ENCODE results near the gene SIGLEC8. TPM values are rescaled to one million over a fixed set of nuclear protein-coding genes. Genes with fewer than 3 reads are reported as not detected.
"Not testable (repeated sequence)": the region's sequence is repeated elsewhere in the genome, so short reads cannot be mapped to it uniquely, and the experiment has no call there.

The SIGLEC8 gene
- total RNA-seq, 1 donor from 2014 or later = 0.07 TPM

- H3K27me3 Mint-ChIP-seq (ENCODE audit: low read depth) = no peaks in the 10 kb centered on the region
- peaks cover 65% of the 10 kb centered on the region for H3K4me1 Mint-ChIP-seq (ENCODE audit: low read depth)
- no peak for DNase-seq (ENCODE audit: low spot score)
- H3K9me3 Mint-ChIP-seq = no peaks in the 10 kb centered on the region
- no peak overlapping the region for H3K27ac Mint-ChIP-seq
- no peak overlapping the region for H3K4me3 Mint-ChIP-seq (ENCODE audit: low read depth)
- intact Hi-C loops (cut with micrococcal nuclease) = no loop called here
- no peaks in the 10 kb centered on the region for H3K36me3 Mint-ChIP-seq (ENCODE audit: low read depth)
Observed at GRCh38 chr19:51469162-51469561, 10.9 kb upstream of the SIGLEC8 start.

GRCh38 chr19:51468545-51468920 is 10.3 kb upstream of the SIGLEC8 start:
- peak overlapping the region; percentile 15 for H3K27ac Mint-ChIP-seq
- H3K36me3 Mint-ChIP-seq (ENCODE audit: low read depth) = no peaks in the 10 kb centered on the region
- no peak for DNase-seq (ENCODE audit: low spot score)
- H3K4me1 Mint-ChIP-seq (ENCODE audit: low read depth) = peaks cover 64% of the 10 kb centered on the region
- H3K4me3 Mint-ChIP-seq (ENCODE audit: low read depth) = peak overlapping the region; percentile 55
- H3K27me3 Mint-ChIP-seq (ENCODE audit: low read depth) = no peaks in the 10 kb centered on the region
- H3K9me3 Mint-ChIP-seq = no peaks in the 10 kb centered on the region
- intact Hi-C loops (cut with micrococcal nuclease) = no loop called here

- H3K27ac Mint-ChIP-seq = peak overlapping the region; percentile 15
- no peak for DNase-seq (ENCODE audit: low spot score)
- no peaks in the 10 kb centered on the region for H3K36me3 Mint-ChIP-seq (ENCODE audit: low read depth)
- peak overlapping the region; percentile 55 for H3K4me3 Mint-ChIP-seq (ENCODE audit: low read depth)
- intact Hi-C loops (cut with micrococcal nuclease) = loop anchor here (2.0 kb wide), 1 partner anchor 27 kb away; no protein-coding TSS in a partner anchor
- peaks cover 67% of the 10 kb centered on the region for H3K4me1 Mint-ChIP-seq (ENCODE audit: low read depth)
- H3K9me3 Mint-ChIP-seq = no peaks in the 10 kb centered on the region
- H3K27me3 Mint-ChIP-seq (ENCODE audit: low read depth) = no peaks in the 10 kb centered on the region
Observed at GRCh38 chr19:51467864-51468544, 9.8 kb upstream of the SIGLEC8 start.

- DNase-seq (ENCODE audit: low spot score) = no peak
- Mint-ChIP-seq H3K36me3 (ENCODE audit: low read depth) (no peaks in the 10 kb centered on the region), H3K4me3 (ENCODE audit: low read depth) (no peak overlapping the region), H3K27ac (no peak overlapping the region), H3K27me3 (ENCODE audit: low read depth) (no peaks in the 10 kb centered on the region), H3K4me1 (ENCODE audit: low read depth) (peaks cover 63% of the 10 kb centered on the region), H3K9me3 (no peaks in the 10 kb centered on the region)
- intact Hi-C loops (cut with micrococcal nuclease) = loop anchor here (1.0 to 2.0 kb wide), 2 partner anchors 18 to 26 kb away; no protein-coding TSS in a partner anchor
Observed at GRCh38 chr19:51466723-51467122, 8.5 kb upstream of the SIGLEC8 start.

- DNase-seq (ENCODE audit: low spot score); intact Hi-C loops (cut with micrococcal nuclease); H3K36me3 Mint-ChIP-seq (ENCODE audit: low read depth); H3K9me3 Mint-ChIP-seq; H3K27me3 Mint-ChIP-seq (ENCODE audit: low read depth): not testable (repeated sequence)
- H3K4me3 Mint-ChIP-seq (ENCODE audit: low read depth) = peak overlapping the region; percentile 57
- peaks cover 72% of the 10 kb centered on the region for H3K4me1 Mint-ChIP-seq (ENCODE audit: low read depth)
- peak overlapping the region; percentile 34 for H3K27ac Mint-ChIP-seq
Observed at GRCh38 chr19:51463976-51464581, 5.8 kb upstream of the SIGLEC8 start.

- H3K9me3 Mint-ChIP-seq = no peaks in the 10 kb centered on the region
- no peak for DNase-seq (ENCODE audit: low spot score)
- H3K4me1 Mint-ChIP-seq (ENCODE audit: low read depth) = peaks cover 58% of the 10 kb centered on the region
- intact Hi-C loops (cut with micrococcal nuclease) = no loop called here
- H3K27ac Mint-ChIP-seq = no peak overlapping the region
- no peaks in the 10 kb centered on the region for H3K36me3 Mint-ChIP-seq (ENCODE audit: low read depth)
- H3K4me3 Mint-ChIP-seq (ENCODE audit: low read depth) = no peak overlapping the region
- H3K27me3 Mint-ChIP-seq (ENCODE audit: low read depth) = no peaks in the 10 kb centered on the region
Observed at GRCh38 chr19:51462681-51463080, 4.4 kb upstream of the SIGLEC8 start.

- Mint-ChIP-seq H3K27me3 (ENCODE audit: low read depth) (no peaks in the 10 kb centered on the region), H3K4me1 (ENCODE audit: low read depth) (peaks cover 54% of the 10 kb centered on the region), H3K27ac (no peak overlapping the region), H3K9me3 (no peaks in the 10 kb centered on the region), H3K36me3 (ENCODE audit: low read depth) (no peaks in the 10 kb centered on the region), H3K4me3 (ENCODE audit: low read depth) (no peak overlapping the region)
- DNase-seq (ENCODE audit: low spot score) = no peak
- intact Hi-C loops (cut with micrococcal nuclease) = no loop called here
Observed at GRCh38 chr19:51462276-51462675, 4.0 kb upstream of the SIGLEC8 start.

- no peaks in the 10 kb centered on the region for H3K27me3 Mint-ChIP-seq (ENCODE audit: low read depth)
- no peaks in the 10 kb centered on the region for H3K36me3 Mint-ChIP-seq (ENCODE audit: low read depth)
- no peak overlapping the region for H3K4me3 Mint-ChIP-seq (ENCODE audit: low read depth)
- H3K9me3 Mint-ChIP-seq = no peaks in the 10 kb centered on the region
- no peak for DNase-seq (ENCODE audit: low spot score)
- intact Hi-C loops (cut with micrococcal nuclease) = no loop called here
- peaks cover 48% of the 10 kb centered on the region for H3K4me1 Mint-ChIP-seq (ENCODE audit: low read depth)
- H3K27ac Mint-ChIP-seq = no peak overlapping the region
Observed at GRCh38 chr19:51461723-51462161, 3.5 kb upstream of the SIGLEC8 start.

DNA sequence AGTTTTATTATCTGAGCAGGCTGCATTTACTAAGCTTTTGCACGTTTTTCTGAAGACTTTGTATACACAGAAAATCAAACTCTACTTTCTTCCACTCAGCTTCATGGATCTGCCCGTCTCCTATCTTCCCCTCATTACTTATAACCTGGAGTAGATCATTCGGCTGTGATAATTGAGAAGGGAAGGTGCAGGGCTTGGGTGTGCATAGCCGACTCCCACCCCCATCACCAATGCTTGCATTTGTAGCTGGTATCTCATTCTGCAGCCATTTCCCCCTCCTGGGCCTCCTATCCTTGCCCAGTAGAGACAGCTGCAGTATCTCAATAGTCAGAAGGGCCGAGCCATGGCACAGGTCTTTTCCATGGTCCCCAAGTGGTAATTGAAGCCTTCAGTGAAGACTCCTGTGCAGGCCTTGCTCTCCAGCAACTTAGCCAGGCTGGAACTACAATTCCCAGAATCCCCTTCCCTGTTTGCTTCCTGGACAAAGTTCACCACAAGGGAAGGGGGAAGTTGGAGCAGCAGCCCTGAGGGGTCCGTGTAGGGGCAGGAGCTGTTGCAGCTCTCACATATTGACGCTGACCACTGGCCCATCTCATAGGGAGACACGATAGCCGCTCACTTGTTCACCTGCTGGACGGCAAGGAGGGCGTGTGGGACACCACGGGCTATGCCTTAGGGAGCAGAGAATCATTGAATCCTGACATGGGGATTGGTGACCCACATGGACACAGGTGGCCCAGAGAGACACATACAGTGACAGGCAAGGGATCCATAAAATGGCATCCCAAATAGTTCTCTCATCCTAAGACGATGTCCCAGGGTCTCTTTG is 2.1 kb upstream of the SIGLEC8 start:
- H3K36me3 Mint-ChIP-seq (ENCODE audit: low read depth) = no peaks in the 10 kb centered on the region
- H3K27me3 Mint-ChIP-seq (ENCODE audit: low read depth) = no peaks in the 10 kb centered on the region
- H3K4me3 Mint-ChIP-seq (ENCODE audit: low read depth) = no peak overlapping the region
- intact Hi-C loops (cut with micrococcal nuclease) = no loop called here
- H3K4me1 Mint-ChIP-seq (ENCODE audit: low read depth) = peaks cover 40% of the 10 kb centered on the region
- H3K9me3 Mint-ChIP-seq = no peaks in the 10 kb centered on the region
- no peak overlapping the region for H3K27ac Mint-ChIP-seq
- DNase-seq (ENCODE audit: low spot score) = no peak

GRCh38 chr19:51458899-51459505 is 748 bp upstream of the SIGLEC8 start:
- no peaks in the 10 kb centered on the region for H3K27me3 Mint-ChIP-seq (ENCODE audit: low read depth)
- intact Hi-C loops (cut with micrococcal nuclease) = no loop called here
- H3K4me1 Mint-ChIP-seq (ENCODE audit: low read depth) = peaks cover 31% of the 10 kb centered on the region
- no peak overlapping the region for H3K4me3 Mint-ChIP-seq (ENCODE audit: low read depth)
- H3K9me3 Mint-ChIP-seq = no peaks in the 10 kb centered on the region
- H3K27ac Mint-ChIP-seq = no peak overlapping the region
- no peaks in the 10 kb centered on the region for H3K36me3 Mint-ChIP-seq (ENCODE audit: low read depth)
- no peak for DNase-seq (ENCODE audit: low spot score)

DNA sequence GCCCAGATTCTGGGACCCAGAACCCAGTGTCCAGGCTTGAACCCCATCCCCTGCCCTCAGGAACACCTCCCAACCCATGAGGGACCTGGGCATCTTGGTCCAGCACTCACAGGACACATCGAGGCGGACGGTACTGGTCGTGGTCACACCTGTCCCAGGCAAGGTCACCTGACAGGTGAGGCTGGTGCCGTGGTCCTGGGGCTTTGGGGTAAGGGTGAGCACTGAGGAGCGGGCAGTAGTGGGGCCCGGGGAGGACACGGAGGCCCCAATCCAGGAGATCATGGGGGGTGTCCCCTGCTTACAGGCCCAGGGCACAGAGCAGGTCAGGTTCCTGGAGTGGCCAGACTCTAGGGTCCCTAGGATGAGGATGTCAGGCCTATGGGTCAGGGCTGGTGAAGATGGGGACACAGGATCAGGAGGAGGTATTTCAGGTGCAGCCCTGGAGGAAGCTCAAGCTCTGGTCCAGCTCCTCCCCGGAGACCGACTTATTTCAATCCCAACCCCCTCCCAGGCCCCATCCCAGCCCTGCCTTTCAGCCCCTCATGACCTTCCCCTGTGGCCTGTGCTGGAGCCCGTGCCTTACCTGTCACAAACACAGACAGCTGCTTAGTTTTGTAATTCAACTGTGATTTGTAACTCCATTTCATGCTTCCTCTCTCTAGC is 772 bp downstream of the SIGLEC8 start:
- Mint-ChIP-seq H3K9me3 (peaks cover under 1% of the 10 kb centered on the region), H3K4me3 (ENCODE audit: low read depth) (no peak overlapping the region), H3K27me3 (ENCODE audit: low read depth) (no peaks in the 10 kb centered on the region), H3K27ac (no peak overlapping the region), H3K36me3 (ENCODE audit: low read depth) (peaks cover under 1% of the 10 kb centered on the region), H3K4me1 (ENCODE audit: low read depth) (peaks cover 22% of the 10 kb centered on the region)
- intact Hi-C loops (cut with micrococcal nuclease) = no loop called here
- DNase-seq (ENCODE audit: low spot score) = no peak

GRCh38 chr19:51456541-51457290 is 1.5 kb downstream of the SIGLEC8 start:
- H3K27ac Mint-ChIP-seq = no peak overlapping the region
- H3K4me1 Mint-ChIP-seq (ENCODE audit: low read depth) = peaks cover 21% of the 10 kb centered on the region
- H3K36me3 Mint-ChIP-seq (ENCODE audit: low read depth) = peaks cover 7% of the 10 kb centered on the region
- H3K4me3 Mint-ChIP-seq (ENCODE audit: low read depth) = no peak overlapping the region
- H3K27me3 Mint-ChIP-seq (ENCODE audit: low read depth) = no peaks in the 10 kb centered on the region
- H3K9me3 Mint-ChIP-seq = peaks cover 8% of the 10 kb centered on the region
- intact Hi-C loops (cut with micrococcal nuclease) = no loop called here
- DNase-seq (ENCODE audit: low spot score) = no peak

All from activated T-helper 2 cell treated with anti-CD3 and anti-CD28 coated beads, Interferon-gamma antibody, Interleukin-2, Interleukin-4, amounts not matched to agents 10 μg/mL and 5 μg/mL and 100 μg/mL, durations not matched to agents 14 hours and 24 hours and 36 hours (primary cell).